Lung (tissue), 12 donors: ENCODE data around the gene STX16. TPM values are rescaled to one million over a fixed set of nuclear protein-coding genes. Genes with fewer than 3 reads are reported as not detected.

Experiments used
- ATAC-seq: fragments of 200-7000 bp; cut with Tn5 transposase; one replicate; pipeline ENCODE4 v1.9.1; 2020; ENCODE audit warnings: moderate number of reproducible peaks; ENCODE audit not compliant: insufficient read depth, low FRiP score
- DNase-seq, 3 donors: peaks; one replicate each; pipeline ENCODE4 v3.0.0-alpha.2; 2013 to 2017
- H3K27ac ChIP-seq, 2 donors: one replicate each; pipeline ENCODE4 v1.5.1; 2013; ENCODE audit warnings: mild to moderate bottlenecking in 2 of 2, moderate library complexity in 2 of 2, control low read depth in 1 of 2, inconsistent platforms in 1 of 2, low read depth in 1 of 2, low read length in 1 of 2
- H3K27me3 ChIP-seq, 3 donors: one replicate each; pipeline ENCODE4 v1.5.1; 2013; ENCODE audit warnings: low read length in 2 of 3; ENCODE audit not compliant: control insufficient read depth in 3 of 3, insufficient read depth in 3 of 3
- H3K36me3 ChIP-seq, 4 donors: one replicate each; pipeline ENCODE4 v1.5.1; 2013; ENCODE audit warnings: low read length in 4 of 4, mild to moderate bottlenecking in 1 of 4, moderate library complexity in 1 of 4; ENCODE audit not compliant: control insufficient read depth in 4 of 4, insufficient read depth in 4 of 4
- H3K4me1 ChIP-seq, 5 donors: one replicate each; pipeline ENCODE4 v1.5.1; 2013; ENCODE audit warnings: low read length in 5 of 5, mild to moderate bottlenecking in 2 of 5, moderate library complexity in 1 of 5; ENCODE audit not compliant: control insufficient read depth in 5 of 5, insufficient read depth in 5 of 5
- H3K4me3 ChIP-seq: one replicate; pipeline ENCODE4 v1.5.1; 2013; ENCODE audit warnings: mild to moderate bottlenecking, control low read depth, moderate library complexity
- H3K9ac ChIP-seq, 2 donors: one replicate each; pipeline ENCODE4 v1.5.1; 2013; ENCODE audit warnings: low read length in 2 of 2, control low read depth in 1 of 2; ENCODE audit not compliant: insufficient read depth in 1 of 2
- H3K9me3 ChIP-seq, 4 donors: one replicate each; pipeline ENCODE4 v1.5.1; 2013; ENCODE audit warnings: low read length in 3 of 4, mild to moderate bottlenecking in 1 of 4, moderate library complexity in 1 of 4; ENCODE audit not compliant: control insufficient read depth in 4 of 4, insufficient read depth in 3 of 4
- CTCF ChIP-seq: IDR thresholded peaks from 2 replicates; pipeline ENCODE4 v1.5.1; 2012; ENCODE audit warnings: mild to moderate bottlenecking; ENCODE audit errors: control extremely low read depth, extremely low read depth
- WGBS, 2 donors: extraction: QIAGEN DNeasy Blood & Tissue Kit; methylation state at CpG; one replicate each; pipeline ENCODE4 v1.1.7; 2013; 5-methylcytosine and 5-hydroxymethylcytosine counted together
- polyA plus RNA-seq, 2 donors: library from polyadenylated mRNA; stranded (reverse); fragments of 200-250 nt; gene quantifications; one replicate each; pipeline ENCODE4 v1.2.1, GENCODE V29; 2013
- total RNA-seq, 2 donors: library from RNA; depleted of rRNA in 1 of 2; stranded (reverse); fragments of >200 nt in 1 of 2; gene quantifications; one replicate each; pipeline ENCODE4 v1.2.1, GENCODE V29; 2014 to 2021
- donor health status: control.
- donor health status: control.
- donor health status: Bipolar disorder and iron deficiency.
- donor health status: healthy.
- donor health status: DM: yes; HTN: yes; CAD: no.

Gene STX16
- total and polyA plus RNA-seq, 4 donors = 37.1 to 85.2 (median 46.9) TPM

GRCh38 chr20:58712806-58713731 lies 62.0 kb downstream of the STX16 start:
- Histone ChIP-seq H3K9ac (no peak overlapping the region), H3K4me3 (no peak overlapping the region), H3K4me1 (peaks cover 0 to 7% (median 0%) of the 10 kb centered on the region in 5 donors), H3K27me3 (no peaks in the 10 kb centered on the region), H3K27ac (no peak overlapping the region), H3K9me3 (no peaks in the 10 kb centered on the region), H3K36me3 (peaks cover 0 to 11% (median 0%) of the 10 kb centered on the region in 4 donors)
- TF ChIP-seq CTCF = no peak
- ATAC-seq (no peak), DNase-seq (peak in 1 of 3 donors; percentile 9)
- WGBS, 2 donors = 95 to 96% methylated on average over 24 of the region's 24 CpGs

GRCh38 chr20:58713801-58714339 lies 62.8 kb downstream of the STX16 start:
- TF ChIP-seq CTCF = no peak
- ATAC-seq (no peak), DNase-seq (peak in 1 of 3 donors; percentile 9)
- Histone ChIP-seq H3K4me1 (peaks cover 0 to 7% (median 0%) of the 10 kb centered on the region in 5 donors), H3K36me3 (peaks cover 0 to 7% (median 0%) of the 10 kb centered on the region in 4 donors), H3K9ac (no peak overlapping the region), H3K9me3 (no peaks in the 10 kb centered on the region), H3K4me3 (no peak overlapping the region), H3K27me3 (no peaks in the 10 kb centered on the region), H3K27ac (no peak overlapping the region)
- 96 to 97% methylated on average over 20 to 24 of the region's 24 CpGs for WGBS, 2 donors

- no peak for TF ChIP-seq CTCF
- H3K4me1 ChIP-seq = peaks cover 0 to 7% (median 0%) of the 10 kb centered on the region in 5 donors
- H3K27ac ChIP-seq = no peak overlapping the region
- DNase-seq = peak in 1 of 3 donors; percentile 10
- 90 to 95% methylated on average over 16 of the region's 16 CpGs for WGBS, 2 donors
- H3K4me3 ChIP-seq = no peak overlapping the region
- no peak for ATAC-seq
- no peaks in the 10 kb centered on the region for H3K9me3 ChIP-seq
- H3K9ac ChIP-seq = no peak overlapping the region
- peaks cover 0 to 3% (median 0%) of the 10 kb centered on the region in 4 donors for H3K36me3 ChIP-seq
- H3K27me3 ChIP-seq = no peaks in the 10 kb centered on the region
Measured at GRCh38 chr20:58714340-58714922, 63.3 kb downstream of the STX16 start.
